ENCODE measurements around the gene BLOC1S6. TPM values are rescaled to one million over a fixed set of nuclear protein-coding genes. Genes with fewer than 3 reads are reported as not detected.

BLOC1S6 gene
- total and polyA plus RNA-seq, 9 of the 15 experiments (the other 6 are each of a cell fraction or from before 2014, with no cell fraction given): 18.2 to 72.4 (median 38.4) TPM

DNA sequence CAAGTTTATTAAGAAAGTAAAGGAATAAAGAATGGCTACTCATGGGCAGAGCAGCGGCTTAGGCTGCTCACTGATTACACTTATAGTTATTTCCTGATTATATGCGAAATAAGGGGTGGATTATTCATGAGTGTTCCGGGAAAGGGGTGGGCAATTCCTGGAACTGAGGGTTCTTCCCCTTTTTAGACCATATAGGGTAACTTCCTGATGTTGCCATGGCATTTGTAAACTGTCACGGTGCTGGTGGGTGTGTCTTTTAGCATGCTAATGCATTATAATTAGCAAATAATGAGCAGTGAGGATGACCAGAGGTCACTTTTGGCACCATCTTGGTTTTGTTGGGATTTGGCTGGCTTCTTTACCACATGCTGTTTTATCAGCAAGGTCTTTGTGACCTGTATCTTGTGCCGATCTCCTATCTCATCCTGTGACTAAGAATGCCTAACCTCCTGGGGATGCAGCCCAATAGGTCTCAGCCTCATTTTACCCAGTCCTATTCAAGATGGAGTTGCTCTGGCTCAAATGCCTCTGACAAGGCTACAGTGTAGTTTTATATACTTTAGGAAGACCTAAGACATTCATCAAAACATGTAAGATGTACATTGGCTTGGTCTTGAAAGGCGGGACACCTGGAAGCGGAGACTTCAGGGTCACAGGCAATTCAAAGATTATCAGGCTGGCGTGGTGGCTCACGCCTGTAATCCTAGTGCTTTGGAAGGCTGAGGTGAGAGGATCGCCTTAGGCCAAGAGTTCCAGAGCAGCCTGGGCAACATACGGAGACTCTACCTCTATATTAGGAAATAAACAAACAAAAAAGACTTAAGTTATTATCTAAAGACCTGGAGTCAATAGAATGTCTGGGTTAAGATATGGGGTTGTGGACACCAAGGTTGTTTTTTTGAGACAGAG lies 3.2 kb upstream of the BLOC1S6 start (continued):
- TF ChIP-seq GABPA (tag; conservative IDR thresholded peaks at IDR 0.05; ENCODE audit: low read depth) (peak; percentile 63), ZNF354B (CRISPR knock-in tag; IDR thresholded peaks at IDR 0.05) (peak; percentile 97), NCOA6 (IDR thresholded peaks at IDR 0.05) (no peak), ZFP1 (CRISPR knock-in tag; IDR thresholded peaks at IDR 0.05) (peak; percentile 87), ZNF174 (CRISPR knock-in tag; IDR thresholded peaks at IDR 0.05) (peak; percentile 94), ZZZ3 (IDR thresholded peaks at IDR 0.05) (no peak), SOX6 (IDR thresholded peaks at IDR 0.05) (peak; percentile 36; the same call in 1 of the 2 replicates), MAX (CRISPR knock-in tag; IDR thresholded peaks at IDR 0.05) (no peak), ZC3H11A (IDR thresholded peaks at IDR 0.05; ENCODE audit: low read depth, low read length) (no peak), RERE (CRISPR knock-in tag; IDR thresholded peaks at IDR 0.05; ENCODE audit: borderline replicate concordance) (no peak), ZNF766 (CRISPR knock-in tag; conservative IDR thresholded peaks at IDR 0.05) (peak; percentile 99), DACH1 (IDR thresholded peaks at IDR 0.05; ENCODE audit: partially characterized antibody) (no peak), ZFP91 (CRISPR knock-in tag; IDR thresholded peaks at IDR 0.05) (no peak), KDM1A (IDR thresholded peaks at IDR 0.05) (no peak), EP300 (IDR thresholded peaks at IDR 0.05; ENCODE audit: low read length) (no peak), FOSL1 (tag; conservative IDR thresholded peaks at IDR 0.05) (peak; percentile 83), ZKSCAN8 (CRISPR knock-in tag; IDR thresholded peaks at IDR 0.05) (peak; percentile 97)
- TF ChIP-seq, protein P1, sequence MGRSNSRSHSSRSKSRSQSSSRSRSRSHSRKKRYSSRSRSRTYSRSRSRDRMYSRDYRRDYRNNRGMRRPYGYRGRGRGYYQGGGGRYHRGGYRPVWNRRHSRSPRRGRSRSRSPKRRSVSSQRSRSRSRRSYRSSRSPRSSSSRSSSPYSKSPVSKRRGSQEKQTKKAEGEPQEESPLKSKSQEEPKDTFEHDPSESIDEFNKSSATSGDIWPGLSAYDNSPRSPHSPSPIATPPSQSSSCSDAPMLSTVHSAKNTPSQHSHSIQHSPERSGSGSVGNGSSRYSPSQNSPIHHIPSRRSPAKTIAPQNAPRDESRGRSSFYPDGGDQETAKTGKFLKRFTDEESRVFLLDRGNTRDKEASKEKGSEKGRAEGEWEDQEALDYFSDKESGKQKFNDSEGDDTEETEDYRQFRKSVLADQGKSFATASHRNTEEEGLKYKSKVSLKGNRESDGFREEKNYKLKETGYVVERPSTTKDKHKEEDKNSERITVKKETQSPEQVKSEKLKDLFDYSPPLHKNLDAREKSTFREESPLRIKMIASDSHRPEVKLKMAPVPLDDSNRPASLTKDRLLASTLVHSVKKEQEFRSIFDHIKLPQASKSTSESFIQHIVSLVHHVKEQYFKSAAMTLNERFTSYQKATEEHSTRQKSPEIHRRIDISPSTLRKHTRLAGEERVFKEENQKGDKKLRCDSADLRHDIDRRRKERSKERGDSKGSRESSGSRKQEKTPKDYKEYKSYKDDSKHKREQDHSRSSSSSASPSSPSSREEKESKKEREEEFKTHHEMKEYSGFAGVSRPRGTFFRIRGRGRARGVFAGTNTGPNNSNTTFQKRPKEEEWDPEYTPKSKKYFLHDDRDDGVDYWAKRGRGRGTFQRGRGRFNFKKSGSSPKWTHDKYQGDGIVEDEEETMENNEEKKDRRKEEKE (IDR thresholded peaks at IDR 0.05; ENCODE audit: borderline replicate concordance in 1 of 2, control insufficient read depth in 1 of 2, low read depth in 2 of 2, low read length in 1 of 2): no peak

Data from K562 (cell line).